AG09309 (cell line): ENCODE data around the gene SLC49A4.

Experiments used
- DNase-seq: peaks from one replicate; pipeline ENCODE4 v3.0.0-alpha.2; 2010; ENCODE audit warnings: low read depth
- H3K4me3 ChIP-seq: 2 replicates; pipeline ENCODE4 v1.5.1; 2011; ENCODE audit warnings: mild to moderate bottlenecking, low read depth, low read length, moderate library complexity; ENCODE audit not compliant: control insufficient read depth
- TF ChIP-seq, protein P1 (sequence below): IDR thresholded peaks from 2 replicates; pipeline ENCODE4 v1.5.1; 2011; ENCODE audit warnings: mild to moderate bottlenecking, low read depth, low read length, inconsistent platforms; ENCODE audit not compliant: insufficient read depth, control insufficient read depth; ENCODE audit errors: missing control alignments

SLC49A4 gene

DNA sequence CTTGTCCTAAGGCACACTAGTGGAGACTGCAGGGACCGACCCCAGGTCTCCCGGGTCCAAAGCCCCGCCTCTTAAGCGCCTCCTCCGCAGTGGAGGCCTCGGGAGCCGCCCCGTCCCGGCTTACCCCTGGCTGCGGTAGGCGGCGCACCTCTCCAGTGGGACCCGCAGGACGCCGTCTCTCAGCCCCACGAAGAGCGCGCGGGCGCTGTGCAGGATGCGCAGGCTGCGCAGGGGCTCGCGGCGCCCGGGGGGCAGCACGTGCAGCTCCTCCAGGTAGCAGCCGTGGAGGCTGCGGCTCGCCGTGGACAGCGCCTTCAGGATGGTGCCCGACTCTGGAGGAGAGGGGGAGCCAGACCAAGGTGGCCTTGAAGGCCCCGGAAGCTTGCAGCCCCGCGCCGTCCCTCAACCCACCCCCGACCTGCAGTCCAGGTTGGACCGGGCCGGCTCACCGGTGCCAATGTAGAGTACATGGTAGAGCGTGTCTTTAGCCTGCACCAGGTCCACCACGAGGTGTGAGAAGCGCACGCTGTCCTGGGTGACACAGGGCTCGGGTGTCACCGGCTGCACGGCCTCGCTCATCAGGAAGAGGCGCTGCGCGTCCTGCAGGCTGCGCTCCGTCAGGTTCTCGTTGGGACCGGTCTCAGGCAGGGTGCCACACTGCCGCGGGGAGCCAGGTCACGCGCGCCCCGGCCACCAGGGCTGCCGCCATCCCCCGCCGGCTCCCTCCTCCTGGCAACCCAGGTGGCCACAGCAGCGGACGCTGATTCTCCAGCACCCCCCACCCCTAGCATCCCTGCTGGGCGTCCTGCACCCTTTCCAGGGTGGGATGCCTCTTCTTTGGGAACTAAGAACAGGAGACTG, 127.2 kb downstream of the SLC49A4 start:
- DNase-seq, result no peak
- TF ChIP-seq, protein P1, sequence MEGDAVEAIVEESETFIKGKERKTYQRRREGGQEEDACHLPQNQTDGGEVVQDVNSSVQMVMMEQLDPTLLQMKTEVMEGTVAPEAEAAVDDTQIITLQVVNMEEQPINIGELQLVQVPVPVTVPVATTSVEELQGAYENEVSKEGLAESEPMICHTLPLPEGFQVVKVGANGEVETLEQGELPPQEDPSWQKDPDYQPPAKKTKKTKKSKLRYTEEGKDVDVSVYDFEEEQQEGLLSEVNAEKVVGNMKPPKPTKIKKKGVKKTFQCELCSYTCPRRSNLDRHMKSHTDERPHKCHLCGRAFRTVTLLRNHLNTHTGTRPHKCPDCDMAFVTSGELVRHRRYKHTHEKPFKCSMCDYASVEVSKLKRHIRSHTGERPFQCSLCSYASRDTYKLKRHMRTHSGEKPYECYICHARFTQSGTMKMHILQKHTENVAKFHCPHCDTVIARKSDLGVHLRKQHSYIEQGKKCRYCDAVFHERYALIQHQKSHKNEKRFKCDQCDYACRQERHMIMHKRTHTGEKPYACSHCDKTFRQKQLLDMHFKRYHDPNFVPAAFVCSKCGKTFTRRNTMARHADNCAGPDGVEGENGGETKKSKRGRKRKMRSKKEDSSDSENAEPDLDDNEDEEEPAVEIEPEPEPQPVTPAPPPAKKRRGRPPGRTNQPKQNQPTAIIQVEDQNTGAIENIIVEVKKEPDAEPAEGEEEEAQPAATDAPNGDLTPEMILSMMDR, result no peak
- no peak overlapping the region for H3K4me3 ChIP-seq

DNA sequence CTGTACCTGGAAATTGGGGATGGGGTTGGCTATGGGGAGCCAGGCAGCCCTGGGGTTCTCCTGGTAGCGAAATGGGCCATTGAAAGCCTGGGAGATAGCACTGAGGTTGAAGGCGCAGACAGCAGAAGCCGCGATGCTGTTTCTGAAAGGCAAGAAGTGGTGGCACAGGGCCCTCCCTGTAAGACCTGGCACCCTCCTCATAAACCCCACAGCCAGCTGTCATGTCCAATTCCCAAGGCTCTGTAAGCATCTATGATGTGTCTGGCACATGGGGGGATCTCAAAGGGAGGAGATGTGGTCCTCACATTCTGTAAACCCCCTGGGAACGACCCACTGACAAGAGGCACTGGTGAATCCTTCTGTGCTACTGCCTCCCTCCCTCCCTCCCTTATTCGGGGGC, 128.7 kb downstream of the SLC49A4 start:
- TF ChIP-seq, protein P1, result no peak
- H3K4me3 ChIP-seq, result no peak overlapping the region
- no peak for DNase-seq

DNA sequence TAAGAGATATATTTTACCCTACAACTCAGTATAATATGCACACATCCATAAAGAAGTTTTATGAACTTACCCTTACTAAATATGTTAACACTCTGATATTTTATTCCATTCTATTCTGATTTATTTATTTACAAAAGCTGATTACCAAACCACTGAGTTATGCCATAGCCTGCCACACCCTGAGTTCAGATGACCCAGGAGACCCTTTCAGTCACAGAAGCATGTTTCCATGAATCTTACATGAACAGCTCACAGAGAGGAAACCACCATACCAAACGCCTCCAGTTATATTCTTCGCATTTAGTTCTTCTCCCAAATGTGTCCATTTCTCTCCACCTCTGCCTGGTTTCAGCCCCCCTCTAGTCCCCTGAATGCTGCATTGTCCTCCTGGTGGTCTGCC, 129.2 kb downstream of the SLC49A4 start:
- H3K4me3 ChIP-seq, result no peak overlapping the region
- DNase-seq, result no peak
- TF ChIP-seq, protein P1, result no peak

DNA sequence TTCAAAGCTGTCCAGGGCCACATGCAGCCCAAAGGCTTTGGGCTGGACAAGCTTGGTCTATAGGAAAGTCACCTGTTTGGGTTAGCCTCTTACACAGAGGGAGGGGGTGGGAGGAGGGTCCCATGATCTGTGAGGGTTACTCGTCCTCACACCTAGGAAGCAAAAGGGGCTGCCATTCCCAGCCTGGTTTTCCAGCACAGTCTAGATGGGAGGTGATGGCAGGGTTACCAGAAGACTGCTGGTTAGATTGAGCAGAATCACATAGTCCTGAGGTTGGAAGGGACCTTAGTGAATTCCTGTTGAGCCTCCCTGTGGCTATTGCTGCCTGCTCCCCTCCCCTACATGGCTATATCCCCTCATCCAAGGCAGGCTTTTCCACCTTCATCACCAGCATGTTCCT, 130.9 kb downstream of the SLC49A4 start:
- TF ChIP-seq, protein P1, result no peak
- H3K4me3 ChIP-seq, result no peak overlapping the region
- no peak for DNase-seq

DNA sequence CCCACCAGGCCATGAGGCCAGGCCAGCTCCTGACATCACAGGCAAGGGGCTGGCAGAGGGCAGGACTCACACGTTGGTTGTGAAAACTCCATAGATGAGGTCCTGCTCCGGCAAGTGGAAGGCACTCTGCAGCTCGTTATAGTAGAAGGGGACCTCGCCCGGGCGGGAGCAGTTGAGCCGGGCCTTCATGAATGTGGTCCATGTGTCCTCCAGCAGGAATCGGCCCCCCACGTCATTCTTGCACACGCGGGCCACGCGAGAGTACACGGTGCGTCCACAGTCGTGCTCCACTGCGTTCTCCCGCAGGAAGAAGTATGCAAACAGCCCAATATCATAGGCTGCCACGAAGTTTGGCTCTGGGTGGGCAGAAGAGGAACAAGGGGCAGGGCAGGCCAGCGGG, 131.5 kb downstream of the SLC49A4 start:
- no peak for DNase-seq
- TF ChIP-seq, protein P1, result no peak
- H3K4me3 ChIP-seq, result no peak overlapping the region

DNA sequence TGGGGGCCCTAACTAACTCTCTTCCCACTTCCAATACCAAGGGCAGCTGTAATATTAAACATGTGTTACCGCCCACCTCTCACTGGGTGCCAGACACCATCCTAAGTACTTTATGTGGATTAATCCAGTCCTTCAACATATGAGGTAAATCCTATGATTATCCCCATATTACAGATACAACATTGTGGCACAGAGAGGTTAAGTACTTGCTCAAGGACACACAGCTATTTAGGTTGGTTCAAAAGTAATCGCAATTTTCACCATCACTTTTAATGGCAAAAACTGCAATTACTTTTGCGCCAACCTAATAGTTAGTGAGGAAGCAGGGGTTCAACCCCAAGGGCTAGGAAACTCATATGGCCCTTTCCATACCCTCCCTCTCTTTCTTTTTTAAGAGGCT, 131.9 kb downstream of the SLC49A4 start:
- no peak for DNase-seq
- no peak overlapping the region for H3K4me3 ChIP-seq
- TF ChIP-seq, protein P1, result no peak
